Osteoblast (primary cell): ENCODE results near the gene ADAP1. TPM values are rescaled to one million over a fixed set of nuclear protein-coding genes. Genes with fewer than 3 reads are reported as not detected.

Experiments
- DNase-seq: peaks from one replicate; pipeline ENCODE4 v3.0.0; 2011; ENCODE audit warnings: low spot score, mixed read lengths; ENCODE audit not compliant: insufficient read length; ENCODE audit errors: missing footprints
- H2AFZ ChIP-seq: 2 replicates; pipeline ENCODE4 v1.6.0; 2011; ENCODE audit warnings: mild to moderate bottlenecking, low read length
- H3K27ac ChIP-seq: 2 replicates; pipeline ENCODE4 v1.5.1; 2011; ENCODE audit warnings: mild to moderate bottlenecking, low read depth, low read length, moderate library complexity
- H3K27me3 ChIP-seq: 2 replicates; pipeline ENCODE4 v1.6.0; 2012; ENCODE audit warnings: mild to moderate bottlenecking, control low read depth, inconsistent platforms, low read length, moderate library complexity; ENCODE audit not compliant: insufficient read depth
- H3K36me3 ChIP-seq: 2 replicates; pipeline ENCODE4 v1.5.1; 2011; ENCODE audit warnings: mild to moderate bottlenecking, low read length, control low read depth, moderate library complexity; ENCODE audit not compliant: insufficient read depth
- H3K4me1 ChIP-seq: 2 replicates; pipeline ENCODE4 v1.5.1; 2011; ENCODE audit warnings: mild to moderate bottlenecking, low read length, control low read depth, moderate library complexity; ENCODE audit not compliant: insufficient read depth
- H3K4me2 ChIP-seq: 2 replicates; pipeline ENCODE4 v1.6.0; 2011; ENCODE audit warnings: mild to moderate bottlenecking, low read length; ENCODE audit not compliant: insufficient read depth
- H3K4me3 ChIP-seq: fragments of 200-600 bp; sonication (generic); 3 replicates; pipeline ENCODE4 v1.5.1; 2012; ENCODE audit warnings: mild to moderate bottlenecking, low read length, inconsistent platforms; ENCODE audit not compliant: insufficient read depth
- H3K79me2 ChIP-seq: 2 replicates; pipeline ENCODE4 v1.6.0; 2012; ENCODE audit warnings: mild to moderate bottlenecking, low read length, control low read depth, inconsistent platforms; ENCODE audit not compliant: insufficient read depth
- H3K9me3 ChIP-seq: 2 replicates; pipeline ENCODE4 v1.5.1; 2011; ENCODE audit warnings: low read depth, low read length, control low read depth
- H4K20me1 ChIP-seq: 2 replicates; pipeline ENCODE4 v1.6.0; 2012; ENCODE audit warnings: mild to moderate bottlenecking, low read length, control low read depth; ENCODE audit not compliant: insufficient read depth
- CTCF ChIP-seq: IDR thresholded peaks from 2 replicates; pipeline ENCODE4 v1.5.1; 2011; ENCODE audit warnings: mild to moderate bottlenecking, low read depth, low read length, moderate library complexity; ENCODE audit errors: extremely low read depth
- total RNA-seq: library from RNA; depleted of rRNA; stranded (reverse); fragments of >200 nt; gene quantifications from 2 replicates; pipeline ENCODE4 v1.2.3, GENCODE V29; 2012

Gene ADAP1
- total RNA-seq, 1 donor, result 2.2 TPM

- Histone ChIP-seq H3K27ac (no peak overlapping the region), H3K4me3 (no peak overlapping the region), H3K4me1 (no peaks in the 10 kb centered on the region), H3K36me3 (no peaks in the 10 kb centered on the region), H3K27me3 (peaks cover 5% of the 10 kb centered on the region), H2AFZ (no peak overlapping the region), H3K79me2 (no peaks in the 10 kb centered on the region), H3K9me3 (no peaks in the 10 kb centered on the region), H4K20me1 (no peaks in the 10 kb centered on the region), H3K4me2 (no peak overlapping the region)
- no peak for DNase-seq
- no peak for TF ChIP-seq CTCF
Measured at GRCh38 chr7:916291-916941, 38.1 kb downstream of the ADAP1 start.

GRCh38 chr7:915291-916218, 38.9 kb downstream of the ADAP1 start:
- no peak for TF ChIP-seq CTCF
- peaks cover 5% of the 10 kb centered on the region for H3K27me3 ChIP-seq
- no peaks in the 10 kb centered on the region for H3K9me3 ChIP-seq
- H3K36me3 ChIP-seq, result no peaks in the 10 kb centered on the region
- no peak overlapping the region for H3K4me3 ChIP-seq
- no peaks in the 10 kb centered on the region for H3K79me2 ChIP-seq
- DNase-seq, result no peak
- H2AFZ ChIP-seq, result no peak overlapping the region
- H4K20me1 ChIP-seq, result no peaks in the 10 kb centered on the region
- no peak overlapping the region for H3K4me2 ChIP-seq
- H3K4me1 ChIP-seq, result no peaks in the 10 kb centered on the region
- no peak overlapping the region for H3K27ac ChIP-seq

- Histone ChIP-seq H3K36me3 (no peaks in the 10 kb centered on the region), H3K4me2 (no peak overlapping the region), H3K27ac (no peak overlapping the region), H4K20me1 (no peaks in the 10 kb centered on the region), H3K27me3 (peaks cover 12% of the 10 kb centered on the region), H2AFZ (no peak overlapping the region), H3K79me2 (no peaks in the 10 kb centered on the region), H3K9me3 (no peaks in the 10 kb centered on the region), H3K4me1 (no peaks in the 10 kb centered on the region), H3K4me3 (no peak overlapping the region)
- TF ChIP-seq CTCF, result no peak
- DNase-seq, result no peak
Measured at GRCh38 chr7:914521-915194, 39.8 kb downstream of the ADAP1 start.
